B cell (primary cell): Measurements from ENCODE around the gene PRIMPOL.

ENCODE experiments used
- EZH2 ChIP-seq: IDR thresholded peaks from 2 replicates; pipeline ENCODE4 v1.6.1; 2012; ENCODE audit warnings: borderline replicate concordance, low read depth, mild to moderate bottlenecking, moderate library complexity, low read length; ENCODE audit not compliant: insufficient read depth, poor library complexity, severe bottlenecking
- TF ChIP-seq, protein P1 (sequence below): fragments of 200-600 bp; IDR thresholded peaks from one replicate; pipeline ENCODE4 v1.8.0; 2022; ENCODE audit warnings: antibody characterized with exemption, mild to moderate bottlenecking

DNA sequence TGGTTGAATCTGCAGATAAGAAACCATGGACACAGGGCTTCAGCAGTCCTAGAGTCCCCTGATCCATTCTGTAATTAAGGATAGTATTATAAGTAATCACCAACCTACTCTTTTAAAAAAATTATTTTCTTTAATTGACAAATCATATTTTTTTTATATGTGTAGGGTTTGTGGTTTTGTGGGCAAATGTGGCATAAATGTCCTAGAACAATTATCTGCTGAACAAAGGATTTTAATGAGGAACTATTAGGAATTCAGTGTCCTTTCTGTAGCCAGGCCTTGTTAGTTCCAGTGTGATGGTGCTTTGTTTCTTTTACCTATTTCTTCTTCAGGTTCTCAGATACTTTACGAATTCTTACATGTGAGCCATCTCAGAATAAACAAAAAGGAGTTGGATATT is 32.4 kb downstream of the PRIMPOL start:
- TF ChIP-seq, protein P1, sequence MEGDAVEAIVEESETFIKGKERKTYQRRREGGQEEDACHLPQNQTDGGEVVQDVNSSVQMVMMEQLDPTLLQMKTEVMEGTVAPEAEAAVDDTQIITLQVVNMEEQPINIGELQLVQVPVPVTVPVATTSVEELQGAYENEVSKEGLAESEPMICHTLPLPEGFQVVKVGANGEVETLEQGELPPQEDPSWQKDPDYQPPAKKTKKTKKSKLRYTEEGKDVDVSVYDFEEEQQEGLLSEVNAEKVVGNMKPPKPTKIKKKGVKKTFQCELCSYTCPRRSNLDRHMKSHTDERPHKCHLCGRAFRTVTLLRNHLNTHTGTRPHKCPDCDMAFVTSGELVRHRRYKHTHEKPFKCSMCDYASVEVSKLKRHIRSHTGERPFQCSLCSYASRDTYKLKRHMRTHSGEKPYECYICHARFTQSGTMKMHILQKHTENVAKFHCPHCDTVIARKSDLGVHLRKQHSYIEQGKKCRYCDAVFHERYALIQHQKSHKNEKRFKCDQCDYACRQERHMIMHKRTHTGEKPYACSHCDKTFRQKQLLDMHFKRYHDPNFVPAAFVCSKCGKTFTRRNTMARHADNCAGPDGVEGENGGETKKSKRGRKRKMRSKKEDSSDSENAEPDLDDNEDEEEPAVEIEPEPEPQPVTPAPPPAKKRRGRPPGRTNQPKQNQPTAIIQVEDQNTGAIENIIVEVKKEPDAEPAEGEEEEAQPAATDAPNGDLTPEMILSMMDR, result no peak
- TF ChIP-seq EZH2, result no peak
